ENCODE data around the gene ADTRP.

The ADTRP gene

GRCh38 chr6:11672669-11673068 is 105.9 kb downstream of the ADTRP start:
- H3K27me3 ChIP-seq (ENCODE audit: control insufficient read depth in 1 of 2, insufficient read depth in 2 of 2, low read length in 2 of 2): no peaks in the 10 kb centered on the region
- H3K9ac ChIP-seq (ENCODE audit: low read length in 2 of 2): no peak overlapping the region
- no peak overlapping the region for H3K4me3 ChIP-seq (ENCODE audit: low read length in 2 of 2)
- H3K36me3 ChIP-seq (ENCODE audit: control insufficient read depth in 2 of 2, insufficient read depth in 2 of 2, low read length in 2 of 2): no peaks in the 10 kb centered on the region
- H3K27ac ChIP-seq (ENCODE audit: low read length): no peak overlapping the region
- H3K9me3 ChIP-seq (ENCODE audit: control insufficient read depth in 2 of 2, low read length in 2 of 2): no peaks in the 10 kb centered on the region
- H3K4me1 ChIP-seq (ENCODE audit: control insufficient read depth, insufficient read depth, low read length): no peaks in the 10 kb centered on the region

GRCh38 chr6:11672256-11672655 is 106.3 kb downstream of the ADTRP start:
- H3K36me3 ChIP-seq (ENCODE audit: control insufficient read depth in 2 of 2, insufficient read depth in 2 of 2, low read length in 2 of 2): no peaks in the 10 kb centered on the region
- no peak overlapping the region for H3K27ac ChIP-seq (ENCODE audit: low read length)
- H3K4me3 ChIP-seq (ENCODE audit: low read length in 2 of 2): no peak overlapping the region
- no peaks in the 10 kb centered on the region for H3K9me3 ChIP-seq (ENCODE audit: control insufficient read depth in 2 of 2, low read length in 2 of 2)
- no peaks in the 10 kb centered on the region for H3K4me1 ChIP-seq (ENCODE audit: control insufficient read depth, insufficient read depth, low read length)
- no peak overlapping the region for H3K9ac ChIP-seq (ENCODE audit: low read length in 2 of 2)
- H3K27me3 ChIP-seq (ENCODE audit: control insufficient read depth in 1 of 2, insufficient read depth in 2 of 2, low read length in 2 of 2): no peaks in the 10 kb centered on the region

GRCh38 chr6:11669696-11670095 is 108.9 kb downstream of the ADTRP start:
- H3K9me3 ChIP-seq (ENCODE audit: control insufficient read depth in 2 of 2, low read length in 2 of 2): no peaks in the 10 kb centered on the region
- no peaks in the 10 kb centered on the region for H3K36me3 ChIP-seq (ENCODE audit: control insufficient read depth in 2 of 2, insufficient read depth in 2 of 2, low read length in 2 of 2)
- H3K27ac ChIP-seq (ENCODE audit: low read length): no peak overlapping the region
- H3K27me3 ChIP-seq (ENCODE audit: control insufficient read depth in 1 of 2, insufficient read depth in 2 of 2, low read length in 2 of 2): no peaks in the 10 kb centered on the region
- H3K4me1 ChIP-seq (ENCODE audit: control insufficient read depth, insufficient read depth, low read length): no peaks in the 10 kb centered on the region
- no peak overlapping the region for H3K4me3 ChIP-seq (ENCODE audit: low read length in 2 of 2)
- no peak overlapping the region for H3K9ac ChIP-seq (ENCODE audit: low read length in 2 of 2)

GRCh38 chr6:11668455-11668854 is 110.1 kb downstream of the ADTRP start:
- no peak overlapping the region for H3K27ac ChIP-seq (ENCODE audit: low read length)
- H3K36me3 ChIP-seq (ENCODE audit: control insufficient read depth in 2 of 2, insufficient read depth in 2 of 2, low read length in 2 of 2): no peaks in the 10 kb centered on the region
- no peak overlapping the region for H3K9ac ChIP-seq (ENCODE audit: low read length in 2 of 2)
- no peak overlapping the region for H3K4me3 ChIP-seq (ENCODE audit: low read length in 2 of 2)
- H3K9me3 ChIP-seq (ENCODE audit: control insufficient read depth in 2 of 2, low read length in 2 of 2): no peaks in the 10 kb centered on the region
- H3K4me1 ChIP-seq (ENCODE audit: control insufficient read depth, insufficient read depth, low read length): no peaks in the 10 kb centered on the region
- H3K27me3 ChIP-seq (ENCODE audit: control insufficient read depth in 1 of 2, insufficient read depth in 2 of 2, low read length in 2 of 2): no peaks in the 10 kb centered on the region

- Histone ChIP-seq H3K9ac (ENCODE audit: low read length in 2 of 2) (no peak overlapping the region), H3K36me3 (ENCODE audit: control insufficient read depth in 2 of 2, insufficient read depth in 2 of 2, low read length in 2 of 2) (no peaks in the 10 kb centered on the region), H3K27me3 (ENCODE audit: control insufficient read depth in 1 of 2, insufficient read depth in 2 of 2, low read length in 2 of 2) (no peaks in the 10 kb centered on the region), H3K4me1 (ENCODE audit: control insufficient read depth, insufficient read depth, low read length) (no peaks in the 10 kb centered on the region), H3K4me3 (ENCODE audit: low read length in 2 of 2) (no peak overlapping the region), H3K27ac (ENCODE audit: low read length) (no peak overlapping the region), H3K9me3 (ENCODE audit: control insufficient read depth in 2 of 2, low read length in 2 of 2) (no peaks in the 10 kb centered on the region)
These were observed 110.7 kb downstream of the ADTRP start for GRCh38 chr6:11667876-11668275.

- H3K27me3 ChIP-seq (ENCODE audit: control insufficient read depth in 1 of 2, insufficient read depth in 2 of 2, low read length in 2 of 2): no peaks in the 10 kb centered on the region
- no peak overlapping the region for H3K4me3 ChIP-seq (ENCODE audit: low read length in 2 of 2)
- H3K36me3 ChIP-seq (ENCODE audit: control insufficient read depth in 2 of 2, insufficient read depth in 2 of 2, low read length in 2 of 2): no peaks in the 10 kb centered on the region
- no peak overlapping the region for H3K27ac ChIP-seq (ENCODE audit: low read length)
- no peak overlapping the region for H3K9ac ChIP-seq (ENCODE audit: low read length in 2 of 2)
- no peaks in the 10 kb centered on the region for H3K9me3 ChIP-seq (ENCODE audit: control insufficient read depth in 2 of 2, low read length in 2 of 2)
- H3K4me1 ChIP-seq (ENCODE audit: control insufficient read depth, insufficient read depth, low read length): no peaks in the 10 kb centered on the region
These were observed 112.8 kb downstream of the ADTRP start for GRCh38 chr6:11665604-11666326.
